Hepatocyte (in vitro differentiated cells): ENCODE measurements around the gene MARVELD2. TPM values are rescaled to one million over a fixed set of nuclear protein-coding genes. Genes with fewer than 3 reads are reported as not detected.

Source experiments
- DNase-seq: peaks from one replicate; pipeline ENCODE4 v3.0.0-alpha.2; 2016; ENCODE audit warnings: low spot score
- H2AFZ ChIP-seq: fragments of 200-600 bp; sonication (generic); 2 replicates; pipeline ENCODE4 v1.6.0; 2016; ENCODE audit warnings: antibody characterized with exemption, mild to moderate bottlenecking
- H3K27ac ChIP-seq: fragments of 200-600 bp; sonication (generic); 2 replicates; pipeline ENCODE4 v1.5.1; 2016; ENCODE audit warnings: mild to moderate bottlenecking
- H3K27me3 ChIP-seq: fragments of 200-600 bp; sonication (generic); 2 replicates; pipeline ENCODE4 v1.6.1; 2016
- H3K36me3 ChIP-seq: fragments of 200-600 bp; sonication (generic); replicated peaks from 2 replicates; pipeline ENCODE4 v1.5.1; 2016; ENCODE audit warnings: low read depth; ENCODE audit not compliant: insufficient read depth
- H3K4me1 ChIP-seq: fragments of 200-600 bp; sonication (generic); 2 replicates; pipeline ENCODE4 v1.5.1; 2016; ENCODE audit warnings: mild to moderate bottlenecking, moderate library complexity; ENCODE audit not compliant: insufficient read depth
- H3K4me2 ChIP-seq: fragments of 200-600 bp; sonication (generic); 2 replicates; pipeline ENCODE4 v1.6.0; 2016
- H3K4me3 ChIP-seq: fragments of 200-600 bp; sonication (generic); 2 replicates; pipeline ENCODE4 v1.5.1; 2016; ENCODE audit warnings: mild to moderate bottlenecking
- H3K79me2 ChIP-seq: fragments of 200-600 bp; sonication (generic); 2 replicates; pipeline ENCODE4 v1.6.0; 2017; ENCODE audit warnings: mild to moderate bottlenecking
- H3K9me2 ChIP-seq: fragments of 200-600 bp; sonication (generic); replicated peaks from 2 replicates; pipeline ENCODE4 v1.6.0; 2017; ENCODE audit warnings: mild to moderate bottlenecking; ENCODE audit not compliant: insufficient read depth
- H3K9me3 ChIP-seq: fragments of 200-600 bp; sonication (generic); 2 replicates; pipeline ENCODE4 v1.5.1; 2016; ENCODE audit warnings: low read depth, mild to moderate bottlenecking
- H4K20me1 ChIP-seq: fragments of 200-600 bp; sonication (generic); 2 replicates; pipeline ENCODE4 v1.6.0; 2016; ENCODE audit warnings: mild to moderate bottlenecking; ENCODE audit not compliant: insufficient read depth, poor library complexity, severe bottlenecking
- EZH2 ChIP-seq: fragments of 200-600 bp; sonication (generic); IDR thresholded peaks from 2 replicates; pipeline ENCODE4 v1.6.1; 2016; ENCODE audit warnings: antibody characterized with exemption, mild to moderate bottlenecking, borderline replicate concordance
- EZH2phosphoT487 ChIP-seq: fragments of 200-600 bp; sonication (generic); IDR thresholded peaks from one replicate; pipeline ENCODE4 v1.6.1; 2018; ENCODE audit warnings: antibody characterized with exemption, mild to moderate bottlenecking, low read depth, moderate library complexity; ENCODE audit not compliant: unreplicated experiment, severe bottlenecking
- WGBS: methylation state at CpG from one replicate; pipeline ENCODE4 v1.1.6; 2016; ENCODE audit warnings: low lambda C conversion rate; ENCODE audit errors: missing lambda C conversion rate; 5-methylcytosine and 5-hydroxymethylcytosine counted together
- polyA plus RNA-seq: library from polyadenylated mRNA; unstranded; fragments of >200 nt; fragmentation: Nextera tagmentation; extraction: Ambion mirVana; gene quantifications from 2 replicates; pipeline ENCODE4 v1.2.1, GENCODE V29; 2016
- total RNA-seq: library from RNA; depleted of rRNA; stranded (reverse); fragments of >200 nt; gene quantifications from 2 replicates; pipeline ENCODE4 v1.2.3, GENCODE V29; 2014
- TF ChIP-seq, protein P1 (sequence below): fragments of 200-600 bp; sonication (generic); IDR thresholded peaks from 2 replicates; pipeline ENCODE4 v1.5.1; 2016; ENCODE audit warnings: antibody characterized with exemption, mild to moderate bottlenecking; ENCODE audit not compliant: poor library complexity

Gene MARVELD2
- total and polyA plus RNA-seq, 2 experiments from 2014 or later: 26.4 to 43.5 TPM

DNA sequence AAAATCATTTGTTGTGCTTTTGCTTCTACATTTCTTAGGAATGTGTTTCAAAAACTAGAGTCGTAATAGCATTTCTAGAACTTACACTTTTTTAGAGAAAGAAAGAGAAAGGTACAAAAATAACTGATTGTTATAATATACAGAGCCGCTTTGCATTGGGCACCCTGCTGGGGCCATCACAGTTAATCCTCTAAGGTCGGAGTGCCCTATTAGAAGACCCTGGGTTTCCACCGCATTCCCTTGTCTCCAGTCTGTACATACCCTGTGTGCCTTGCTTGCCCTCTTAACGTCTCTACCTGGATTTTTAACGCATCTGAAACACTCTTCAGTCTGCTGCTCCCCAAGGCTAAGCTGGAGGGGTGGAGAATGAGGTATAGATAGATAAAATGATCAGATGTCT is 1.3 kb downstream of the MARVELD2 start:
- TF ChIP-seq, protein P1, sequence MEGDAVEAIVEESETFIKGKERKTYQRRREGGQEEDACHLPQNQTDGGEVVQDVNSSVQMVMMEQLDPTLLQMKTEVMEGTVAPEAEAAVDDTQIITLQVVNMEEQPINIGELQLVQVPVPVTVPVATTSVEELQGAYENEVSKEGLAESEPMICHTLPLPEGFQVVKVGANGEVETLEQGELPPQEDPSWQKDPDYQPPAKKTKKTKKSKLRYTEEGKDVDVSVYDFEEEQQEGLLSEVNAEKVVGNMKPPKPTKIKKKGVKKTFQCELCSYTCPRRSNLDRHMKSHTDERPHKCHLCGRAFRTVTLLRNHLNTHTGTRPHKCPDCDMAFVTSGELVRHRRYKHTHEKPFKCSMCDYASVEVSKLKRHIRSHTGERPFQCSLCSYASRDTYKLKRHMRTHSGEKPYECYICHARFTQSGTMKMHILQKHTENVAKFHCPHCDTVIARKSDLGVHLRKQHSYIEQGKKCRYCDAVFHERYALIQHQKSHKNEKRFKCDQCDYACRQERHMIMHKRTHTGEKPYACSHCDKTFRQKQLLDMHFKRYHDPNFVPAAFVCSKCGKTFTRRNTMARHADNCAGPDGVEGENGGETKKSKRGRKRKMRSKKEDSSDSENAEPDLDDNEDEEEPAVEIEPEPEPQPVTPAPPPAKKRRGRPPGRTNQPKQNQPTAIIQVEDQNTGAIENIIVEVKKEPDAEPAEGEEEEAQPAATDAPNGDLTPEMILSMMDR: no peak
- TF ChIP-seq EZH2 (no peak), EZH2phosphoT487 (no peak)
- H3K4me3 ChIP-seq: peak overlapping the region; percentile 77
- H2AFZ ChIP-seq: peak overlapping the region; percentile 76
- no peaks in the 10 kb centered on the region for H3K36me3 ChIP-seq
- peaks cover 54% of the 10 kb centered on the region for H3K79me2 ChIP-seq
- peak overlapping the region; percentile 99 for H3K27ac ChIP-seq
- peak overlapping the region; percentile 81 for H3K4me2 ChIP-seq
- no peak for DNase-seq
- no peaks in the 10 kb centered on the region for H4K20me1 ChIP-seq
- no peaks in the 10 kb centered on the region for H3K4me1 ChIP-seq
- 34% methylated on average over 6 of the region's 6 CpGs for WGBS
- no peaks in the 10 kb centered on the region for H3K9me3 ChIP-seq
- no peaks in the 10 kb centered on the region for H3K27me3 ChIP-seq
- no peaks in the 10 kb centered on the region for H3K9me2 ChIP-seq

DNA sequence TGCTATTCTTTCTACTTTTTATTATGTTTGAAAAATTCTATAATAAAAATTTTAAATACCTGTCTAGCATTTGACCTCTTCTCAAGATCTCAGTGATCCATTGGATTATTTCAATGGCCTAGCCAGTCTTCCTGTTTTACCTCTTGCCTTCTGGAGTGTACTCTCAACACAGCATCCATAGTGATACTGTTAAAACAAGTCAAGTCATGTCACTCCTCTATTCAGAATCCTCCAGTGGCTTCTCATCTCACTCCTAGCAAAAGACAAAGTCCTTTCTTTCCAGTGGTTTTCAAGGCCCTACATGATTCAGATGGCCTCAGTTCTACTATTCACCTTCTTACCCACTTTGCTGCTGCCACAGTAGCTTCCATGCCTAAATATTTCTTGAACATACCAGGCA is 1.8 kb downstream of the MARVELD2 start:
- Histone ChIP-seq H3K27ac (peak overlapping the region; percentile 99), H3K4me1 (no peaks in the 10 kb centered on the region), H3K9me2 (no peaks in the 10 kb centered on the region), H3K9me3 (no peaks in the 10 kb centered on the region), H3K4me2 (peak overlapping the region; percentile 81), H3K27me3 (no peaks in the 10 kb centered on the region), H3K79me2 (peaks cover 59% of the 10 kb centered on the region), H2AFZ (no peak overlapping the region), H3K4me3 (peak overlapping the region; percentile 77), H3K36me3 (no peaks in the 10 kb centered on the region), H4K20me1 (no peaks in the 10 kb centered on the region)
- TF ChIP-seq, protein P1: no peak
- TF ChIP-seq EZH2: no peak
- no peak for TF ChIP-seq EZH2phosphoT487
- no peak for DNase-seq

DNA sequence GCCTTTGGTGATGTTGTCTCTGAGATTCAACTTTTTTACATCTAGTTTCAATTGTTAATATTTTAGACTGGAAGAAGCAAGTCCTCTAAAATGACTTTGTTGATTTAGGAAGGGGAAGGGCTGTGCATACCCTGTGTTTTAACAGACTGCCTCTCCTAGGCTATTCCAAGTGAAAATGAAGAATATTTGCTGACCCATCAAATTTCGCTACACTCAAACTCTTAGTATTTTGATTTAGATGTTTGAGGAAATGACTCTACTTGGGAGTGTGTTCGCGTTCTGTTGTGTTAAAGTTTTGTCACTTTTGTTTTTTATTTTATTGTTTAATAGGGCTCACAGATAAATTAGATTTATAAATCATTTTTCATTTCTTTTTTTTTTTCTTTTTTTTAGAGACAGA is 3.6 kb downstream of the MARVELD2 start:
- no peaks in the 10 kb centered on the region for H3K4me1 ChIP-seq
- no peak overlapping the region for H3K27ac ChIP-seq
- H3K36me3 ChIP-seq: no peaks in the 10 kb centered on the region
- DNase-seq: no peak
- no peaks in the 10 kb centered on the region for H3K27me3 ChIP-seq
- H4K20me1 ChIP-seq: no peaks in the 10 kb centered on the region
- no peaks in the 10 kb centered on the region for H3K9me2 ChIP-seq
- H3K4me2 ChIP-seq: no peak overlapping the region
- WGBS: 97% methylated on average over 3 of the region's 3 CpGs
- H3K9me3 ChIP-seq: no peaks in the 10 kb centered on the region
- no peak overlapping the region for H2AFZ ChIP-seq
- TF ChIP-seq EZH2phosphoT487: no peak
- TF ChIP-seq, protein P1: no peak
- no peak for TF ChIP-seq EZH2
- no peak overlapping the region for H3K4me3 ChIP-seq
- peaks cover 70% of the 10 kb centered on the region for H3K79me2 ChIP-seq
